Small intestine (tissue), 7 donors: Measurements from ENCODE around the gene HMGN3. TPM values are rescaled to one million over a fixed set of nuclear protein-coding genes. Genes with fewer than 3 reads are reported as not detected.

ENCODE experiments used
- DNase-seq, 2 donors: peaks; one replicate each; pipeline versions ENCODE4 v3.0.0 to v3.0.0-alpha.2; 2013
- FAIRE-seq: peaks from 2 replicates; lab custom pipeline; 2012; peaks lifted over from hg19 to GRCh38; lab: Jason Lieb, UNC
- H3K27ac ChIP-seq, 3 donors: one replicate each; pipeline ENCODE4 v1.5.1; 2013; ENCODE audit warnings: low read length in 2 of 3, mild to moderate bottlenecking in 2 of 3, control low read depth in 1 of 3, inconsistent platforms in 1 of 3, low read depth in 1 of 3, moderate library complexity in 1 of 3
- H3K27me3 ChIP-seq, 3 donors: one replicate each; pipeline ENCODE4 v1.6.1; 2013; ENCODE audit warnings: low read length in 3 of 3, inconsistent platforms in 1 of 3; ENCODE audit not compliant: control insufficient read depth in 3 of 3, insufficient read depth in 3 of 3
- H3K36me3 ChIP-seq, 3 donors: one replicate each; pipeline ENCODE4 v1.6.1; 2013; ENCODE audit warnings: low read length in 3 of 3, inconsistent platforms in 1 of 3, low read depth in 1 of 3, mild to moderate bottlenecking in 1 of 3, moderate library complexity in 1 of 3; ENCODE audit not compliant: control insufficient read depth in 3 of 3, insufficient read depth in 2 of 3
- H3K4me1 ChIP-seq, 3 donors: one replicate each; pipeline ENCODE4 v1.6.1; 2013; ENCODE audit warnings: low read length in 2 of 3, inconsistent platforms in 1 of 3, low read depth in 1 of 3, mild to moderate bottlenecking in 1 of 3, moderate library complexity in 1 of 3; ENCODE audit not compliant: control insufficient read depth in 3 of 3, insufficient read depth in 2 of 3
- H3K4me3 ChIP-seq, 3 donors: one replicate each; pipeline ENCODE4 v1.5.1; 2013; ENCODE audit warnings: low read length in 3 of 3, control low read depth in 1 of 3, inconsistent platforms in 1 of 3, low read depth in 1 of 3, mild to moderate bottlenecking in 1 of 3, moderate library complexity in 1 of 3
- H3K9me3 ChIP-seq, 2 donors: one replicate each; pipeline ENCODE4 v1.6.1; 2013; ENCODE audit warnings: low read depth in 1 of 2, low read length in 1 of 2; ENCODE audit not compliant: control insufficient read depth in 2 of 2, insufficient read depth in 1 of 2
- WGBS, 3 donors: extraction: QIAGEN DNeasy Blood & Tissue Kit; methylation state at CpG; one replicate each; pipeline ENCODE4 v1.1.7; 2013; 5-methylcytosine and 5-hydroxymethylcytosine counted together
- polyA plus RNA-seq, 4 donors: library from polyadenylated mRNA; stranded (reverse) in 3 of 4; unstranded in 1 of 4; fragments of 200-250 nt in 3 of 4; fragments of 120-200 nt in 1 of 4; gene quantifications; one replicate each; pipeline versions ENCODE4 v1.2.1 to v1.2.3, GENCODE V29; 2013
- donor health status: healthy with polysubstance abuse.
- donor health status: control.
- donor health status: control.
- donor health status: Bipolar disorder and iron deficiency.
- donor health status: healthy.

Gene HMGN3
- polyA plus RNA-seq, 4 donors = 51.1 to 135 (median 90.2) TPM

GRCh38 chr6:79170959-79171358 lies 63.5 kb downstream of the HMGN3 start:
- Histone ChIP-seq H3K27ac (no peak overlapping the region), H3K4me3 (no peak overlapping the region), H3K27me3 (no peaks in the 10 kb centered on the region), H3K4me1 (no peaks in the 10 kb centered on the region), H3K9me3 (no peaks in the 10 kb centered on the region), H3K36me3 (no peaks in the 10 kb centered on the region)
- peak; percentile 5 to 19 for DNase-seq
- 35 to 52% (median 42%) methylated on average over 3 of the region's 3 CpGs for WGBS, 3 donors
- no peak for FAIRE-seq

DNA sequence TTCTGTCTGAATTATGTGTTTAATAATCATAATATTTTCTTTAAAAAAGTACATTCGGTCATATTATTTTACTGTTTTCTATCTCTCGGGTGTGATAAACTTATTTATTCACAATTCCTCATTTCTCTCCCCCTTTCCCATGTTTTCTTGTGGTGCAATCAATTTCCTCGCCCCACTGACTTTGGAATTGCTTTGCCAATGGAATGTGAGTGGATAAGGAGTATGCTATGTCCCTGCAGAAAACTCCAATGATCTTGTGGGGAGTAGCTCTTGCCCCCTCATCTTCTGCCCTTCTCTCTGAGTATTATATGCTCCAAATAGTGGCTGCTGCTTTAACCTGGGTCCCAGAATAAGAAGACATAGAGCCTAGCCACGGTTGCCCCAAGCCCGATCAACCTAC lies 64.1 kb downstream of the HMGN3 start:
- Histone ChIP-seq H3K4me1 (no peaks in the 10 kb centered on the region), H3K4me3 (no peak overlapping the region), H3K36me3 (no peaks in the 10 kb centered on the region), H3K9me3 (no peaks in the 10 kb centered on the region), H3K27ac (no peak overlapping the region), H3K27me3 (no peaks in the 10 kb centered on the region)
- 75 to 83% (median 78%) methylated on average over 5 of the region's 5 CpGs for WGBS, 3 donors
- FAIRE-seq (no peak), DNase-seq (no peak)

- no peaks in the 10 kb centered on the region for H3K27me3 ChIP-seq
- H3K4me1 ChIP-seq = no peaks in the 10 kb centered on the region
- H3K9me3 ChIP-seq = no peaks in the 10 kb centered on the region
- no peaks in the 10 kb centered on the region for H3K36me3 ChIP-seq
- DNase-seq (no peak), FAIRE-seq (no peak)
- no peak overlapping the region for H3K4me3 ChIP-seq
- no peak overlapping the region for H3K27ac ChIP-seq
- 72 to 81% (median 74%) methylated on average over 2 of the region's 2 CpGs for WGBS, 3 donors
These were observed 65.8 kb downstream of the HMGN3 start for GRCh38 chr6:79168695-79168980.

DNA sequence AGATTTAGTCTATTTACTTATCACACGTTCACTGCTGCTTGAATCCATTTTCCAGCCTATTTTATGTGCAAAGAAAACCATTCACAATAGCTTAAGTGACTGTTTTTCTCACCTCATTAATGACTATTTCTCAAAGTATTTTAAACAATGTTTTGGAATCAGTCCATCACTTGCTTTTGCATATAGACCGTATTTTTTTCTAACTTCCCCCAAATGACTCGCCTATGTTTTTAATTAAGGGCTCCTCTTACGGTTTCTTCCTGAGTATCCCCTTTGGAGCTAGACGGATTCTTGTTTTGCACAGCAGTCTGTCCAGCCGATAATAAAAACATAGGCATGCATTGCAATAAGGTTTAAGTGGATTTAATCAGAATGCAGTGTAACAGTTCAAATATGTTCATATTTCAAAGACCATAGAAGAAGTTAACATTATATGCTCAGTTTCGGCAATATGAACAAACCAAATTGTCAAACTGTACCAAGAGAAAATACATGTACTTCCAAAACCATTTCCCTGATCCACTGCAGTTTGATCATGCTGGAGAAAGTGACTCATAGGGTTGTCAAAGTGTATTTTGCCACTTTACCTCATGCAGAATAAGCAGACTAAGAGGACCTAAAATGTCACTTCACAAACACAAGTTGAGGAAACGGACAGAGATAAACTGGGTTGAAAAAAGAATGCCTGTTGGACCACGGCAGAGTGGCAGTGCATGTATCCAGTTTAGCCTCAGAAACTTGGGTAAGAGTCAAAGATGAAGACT lies 66.4 kb downstream of the HMGN3 start:
- Histone ChIP-seq H3K36me3 (no peaks in the 10 kb centered on the region), H3K9me3 (no peaks in the 10 kb centered on the region), H3K4me3 (no peak overlapping the region), H3K27ac (no peak overlapping the region), H3K27me3 (no peaks in the 10 kb centered on the region), H3K4me1 (no peaks in the 10 kb centered on the region)
- FAIRE-seq (no peak), DNase-seq (no peak)
- WGBS, 3 donors = 67 to 77% (median 76%) methylated on average over 9 of the region's 9 CpGs

GRCh38 chr6:79159846-79160245 lies 74.6 kb downstream of the HMGN3 start:
- Histone ChIP-seq H3K4me3 (no peak overlapping the region), H3K36me3 (no peaks in the 10 kb centered on the region), H3K27me3 (no peaks in the 10 kb centered on the region), H3K27ac (no peak overlapping the region), H3K4me1 (no peaks in the 10 kb centered on the region), H3K9me3 (no peaks in the 10 kb centered on the region)
- no peak for FAIRE-seq
- 72 to 94% (median 88%) methylated on average over 1 of the region's 1 CpG for WGBS, 3 donors
- no peak for DNase-seq

GRCh38 chr6:79158856-79159516 lies 75.5 kb downstream of the HMGN3 start:
- H3K27me3 ChIP-seq = no peaks in the 10 kb centered on the region
- H3K9me3 ChIP-seq = no peaks in the 10 kb centered on the region
- peak in 1 of 2 donors; percentile 40 for DNase-seq
- no peaks in the 10 kb centered on the region for H3K4me1 ChIP-seq
- no peak overlapping the region for H3K4me3 ChIP-seq
- no peak for FAIRE-seq
- 55 to 80% (median 69%) methylated on average over 5 of the region's 5 CpGs for whole genome bisulfite sequencing, 3 donors
- H3K36me3 ChIP-seq = no peaks in the 10 kb centered on the region
- H3K27ac ChIP-seq = no peak overlapping the region

GRCh38 chr6:79157961-79158644 lies 76.4 kb downstream of the HMGN3 start:
- H3K27ac ChIP-seq = no peak overlapping the region

GRCh38 chr6:79152269-79152737 lies 82.2 kb downstream of the HMGN3 start:
- Histone ChIP-seq H3K9me3 (no peaks in the 10 kb centered on the region), H3K36me3 (no peaks in the 10 kb centered on the region), H3K4me3 (no peak overlapping the region), H3K27me3 (no peaks in the 10 kb centered on the region), H3K4me1 (no peaks in the 10 kb centered on the region), H3K27ac (no peak overlapping the region)
- DNase-seq (no peak), FAIRE-seq (no peak)
- 59 to 71% (median 69%) methylated on average over 5 of the region's 5 CpGs for WGBS, 3 donors

More at GRCh38 chr6:79157961-79158644, 76.4 kb downstream of the HMGN3 start:
- WGBS, 3 donors = 61 to 64% (median 62%) methylated on average over 3 of the region's 3 CpGs
- Histone ChIP-seq H3K4me3 (no peak overlapping the region), H3K36me3 (no peaks in the 10 kb centered on the region), H3K9me3 (no peaks in the 10 kb centered on the region), H3K27me3 (no peaks in the 10 kb centered on the region), H3K4me1 (no peaks in the 10 kb centered on the region)
- no peak for FAIRE-seq
- DNase-seq = no peak
